Endothelial cell of umbilical vein (primary cell): Measurements from ENCODE around the gene ZNF79. TPM values are rescaled to one million over a fixed set of nuclear protein-coding genes. Genes with fewer than 3 reads are reported as not detected.
A peak's percentile ranks its signal among the peaks of the same experiment; 100 is the strongest.

Source experiments
- BruUV-seq: library from RNA; stranded (reverse); fragments of 400-500 nt; replicated peaks from 2 replicates; lab custom pipeline; 2021; lab: Mats Ljungman, UMichigan
- CTCF ChIA-PET: fragments of 300-600, 350-600 bp; sonication (Branson Sonifier 250); formaldehyde crosslinking; loops from one replicate; lab custom pipeline; 2021; ENCODE audit warnings: antibody characterized with exemption, inconsistent platforms; lab: Charles Lee
- POLR2A ChIA-PET: fragments of 300-600, 350-600 bp; sonication (Branson Sonifier 250); formaldehyde crosslinking; loops from one replicate; lab custom pipeline; 2021; ENCODE audit warnings: antibody characterized with exemption, inconsistent platforms; lab: Charles Lee
- DNase-seq: peaks from one replicate; pipeline ENCODE4 v3.0.0-alpha.2; 2011; ENCODE audit warnings: low read depth, low spot score
- FAIRE-seq: peaks from 2 replicates; lab custom pipeline; 2011; peaks lifted over from hg19 to GRCh38; lab: Jason Lieb, UNC
- H2AFZ ChIP-seq: 2 replicates; pipeline ENCODE4 v1.6.0; 2012; ENCODE audit warnings: low read depth, low read length, control low read depth, inconsistent platforms
- H3K27ac ChIP-seq: 2 replicates; pipeline ENCODE4 v1.5.1; 2011; ENCODE audit warnings: low read depth, mild to moderate bottlenecking, control low read depth, low read length, moderate library complexity; ENCODE audit not compliant: insufficient read depth
- H3K27me3 ChIP-seq, 2 experiments: 2 replicates each; pipeline versions ENCODE4 v1.6.0 to v1.6.1; 2011; ENCODE audit warnings: low read length in 2 of 2, mixed read lengths in 1 of 2; ENCODE audit not compliant: control insufficient read depth in 2 of 2, insufficient read depth in 2 of 2
- H3K36me3 ChIP-seq, 2 experiments: 2 replicates in 1 of 2; 3 replicates in 1 of 2; pipeline ENCODE4 v1.5.1; 2011; ENCODE audit warnings: low read length in 2 of 2, mild to moderate bottlenecking in 1 of 2, moderate library complexity in 1 of 2; ENCODE audit not compliant: control insufficient read depth in 2 of 2, insufficient read depth in 2 of 2; ENCODE audit errors: extremely low read depth in 1 of 2
- H3K4me1 ChIP-seq: 3 replicates; pipeline ENCODE4 v1.5.1; 2011; ENCODE audit warnings: mild to moderate bottlenecking, low read length; ENCODE audit not compliant: control insufficient read depth, insufficient read depth; ENCODE audit errors: extremely low read depth
- H3K4me2 ChIP-seq: 2 replicates; pipeline ENCODE4 v1.6.1; 2011; ENCODE audit warnings: low read length, control low read depth, mixed read lengths; ENCODE audit not compliant: insufficient read depth
- H3K4me3 ChIP-seq, 3 experiments: fragments of 200-600 bp in 1 of 3; sonication (generic), shearing (Covaris generic) in 1 of 3; replicated peaks in 1 of 3; 2 replicates each; pipeline ENCODE4 v1.5.1; 2011 to 2016; ENCODE audit warnings: control low read depth in 3 of 3, low read length in 3 of 3, mild to moderate bottlenecking in 2 of 3, inconsistent platforms in 1 of 3, low read depth in 1 of 3, moderate library complexity in 1 of 3; ENCODE audit not compliant: insufficient read depth in 1 of 3
- H3K79me2 ChIP-seq: 2 replicates; pipeline ENCODE4 v1.6.0; 2012; ENCODE audit warnings: low read length, inconsistent platforms; ENCODE audit not compliant: control insufficient read depth, insufficient read depth
- H3K9ac ChIP-seq: replicated peaks from 2 replicates; pipeline ENCODE3; 2011; ENCODE audit warnings: low read length, control low read depth; ENCODE audit not compliant: insufficient read depth; ENCODE audit errors: extremely low read depth
- H3K9me1 ChIP-seq: replicated peaks from 3 replicates; pipeline ENCODE4 v1.6.0; 2011; ENCODE audit warnings: mild to moderate bottlenecking, low read length; ENCODE audit not compliant: control insufficient read depth, insufficient read depth; ENCODE audit errors: extremely low read depth
- H3K9me3 ChIP-seq: replicated peaks from 2 replicates; pipeline ENCODE4 v1.5.1; 2012; ENCODE audit warnings: low read length, inconsistent platforms; ENCODE audit not compliant: control insufficient read depth, insufficient read depth
- H4K20me1 ChIP-seq: replicated peaks from 2 replicates; pipeline ENCODE3; 2011; ENCODE audit warnings: mild to moderate bottlenecking, low read length; ENCODE audit not compliant: control insufficient read depth, insufficient read depth; ENCODE audit errors: extremely low read depth
- CTCF ChIP-seq, 2 donors: IDR thresholded peaks; 1 replicate in 1 of 2; 2 replicates in 1 of 2; pipeline ENCODE4 v1.5.1; 2011; ENCODE audit warnings: low read length in 2 of 2, mild to moderate bottlenecking in 2 of 2, moderate library complexity in 2 of 2, control low read depth in 1 of 2, inconsistent platforms in 1 of 2, low read depth in 1 of 2; ENCODE audit not compliant: insufficient read depth in 1 of 2; ENCODE audit errors: extremely low read depth in 1 of 2
- EZH2 ChIP-seq: IDR thresholded peaks from 2 replicates; pipeline ENCODE4 v1.6.1; 2012; ENCODE audit warnings: borderline replicate concordance, low read depth, mild to moderate bottlenecking, moderate library complexity, low read length, inconsistent platforms; ENCODE audit not compliant: severe bottlenecking
- FOS ChIP-seq: IDR thresholded peaks from 2 replicates; pipeline ENCODE4 v1.6.1; 2011; ENCODE audit warnings: mild to moderate bottlenecking, low read length, moderate library complexity, borderline replicate concordance; ENCODE audit not compliant: insufficient read depth
- GATA2 ChIP-seq: IDR thresholded peaks from 2 replicates; pipeline ENCODE4 v1.7.0; 2011; ENCODE audit warnings: low read depth, mild to moderate bottlenecking, moderate library complexity, mixed read lengths, low read length; ENCODE audit not compliant: insufficient read length, insufficient read depth
- JUN ChIP-seq: IDR thresholded peaks from 2 replicates; pipeline ENCODE4 v1.6.1; 2011; ENCODE audit warnings: borderline replicate concordance, low read depth; ENCODE audit not compliant: insufficient read length, insufficient read depth
- MAX ChIP-seq: IDR thresholded peaks from 2 replicates; pipeline ENCODE4 v1.6.1; 2011; ENCODE audit not compliant: insufficient read depth, insufficient read length
- MYC ChIP-seq: IDR thresholded peaks from one replicate; pipeline ENCODE4 v1.6.1; 2011; ENCODE audit warnings: mild to moderate bottlenecking, low read depth, low read length
- POLR2A ChIP-seq: IDR thresholded peaks from 2 replicates; pipeline ENCODE4 v1.6.1; 2012; ENCODE audit warnings: low read depth, mild to moderate bottlenecking, control low read depth, low read length
- POLR2AphosphoS5 ChIP-seq: IDR thresholded peaks from 2 replicates; pipeline ENCODE4 v1.6.1; 2012; ENCODE audit warnings: low read depth, mild to moderate bottlenecking, control low read depth, low read length, moderate library complexity; ENCODE audit not compliant: insufficient read depth
- dilution Hi-C: fragments of 300-500 bp; cut with MboI; formaldehyde crosslinking; loops from one replicate; pipeline ENCODE4 v1.15.0; 2019; ENCODE audit warnings: low sequenced_read_pairs; ENCODE audit not compliant: extremely low pct_ligation_motif_present
- intact Hi-C: fragments of 100-400 bp; cut with micrococcal nuclease; formaldehyde crosslinking; loops from one replicate; pipeline ENCODE4 v1.10.0; 2022
- polyA plus RNA-seq, 4 experiments: library from polyadenylated mRNA; depleted of rRNA in 3 of 4; stranded (reverse) in 3 of 4; unstranded in 1 of 4; fragments of >200 nt; gene quantifications; 2 replicates each; pipeline versions ENCODE4 v1.2.1 to v1.2.3, GENCODE V29; 2011 to 2012; ENCODE audit warnings: missing spikeins in 1 of 4
- total RNA-seq: library from RNA; stranded (reverse); gene quantifications from 2 replicates; pipeline ENCODE4 v1.2.3, GENCODE V29; 2021

Gene ZNF79
- total and polyA plus RNA-seq, 2 donors (not counting 3 experiments of a cell fraction or from before 2014, with no cell fraction given) = 6.3 to 10.6 TPM

GRCh38 chr9:127395497-127396252 is 28.5 kb upstream of the ZNF79 start:
- Histone ChIP-seq H2AFZ (no peak overlapping the region), H3K9ac (no peak overlapping the region), H3K36me3 (no peaks in the 10 kb centered on the region), H4K20me1 (no peaks in the 10 kb centered on the region), H3K27me3 (peaks cover 2 to 4% of the 10 kb centered on the region in 2 experiments), H3K9me3 (no peaks in the 10 kb centered on the region), H3K4me2 (peak overlapping the region; percentile 81), H3K79me2 (no peaks in the 10 kb centered on the region), H3K4me3 (no peak overlapping the region), H3K27ac (no peak overlapping the region), H3K4me1 (peaks cover 9% of the 10 kb centered on the region), H3K9me1 (no peaks in the 10 kb centered on the region)
- no peak for TF ChIP-seq MYC
- no peak for TF ChIP-seq EZH2
- TF ChIP-seq CTCF (IDR thresholded peaks at IDR 0.05; ENCODE audit: extremely low read depth in 1 of 2, insufficient read depth in 1 of 2, low read depth in 1 of 2, low read length in 2 of 2) = no peak
- no peak for TF ChIP-seq GATA2
- no peak for TF ChIP-seq JUN
- no peak for TF ChIP-seq MAX
- no peak for TF ChIP-seq POLR2A
- no peak for TF ChIP-seq POLR2AphosphoS5
- TF ChIP-seq FOS = no peak
- ChIA-PET POLR2A (interaction anchor here (1.3 kb wide), 1 partner anchor 55 kb away, joined by 7 read pairs; no protein-coding TSS in a partner anchor), CTCF (interaction anchor here (1.2 to 1.4 kb wide), 2 partner anchors 41 to 48 kb away, joined by 3 to 8 read pairs; no protein-coding TSS in a partner anchor)
- intact Hi-C loops = loop anchor here (1.0 kb wide), 1 partner anchor 84 kb away; no protein-coding TSS in a partner anchor
- no peak for FAIRE-seq
- dilution Hi-C loops = no loop called here
- no peak for DNase-seq
- BruUV-seq = no TSS peak
